Measurements from ENCODE around the gene CRAMP1. TPM values are rescaled to one million over a fixed set of nuclear protein-coding genes. Genes with fewer than 3 reads are reported as not detected.

Gene CRAMP1
- total and polyA plus RNA-seq, 2 donors from 2014 or later: 2.9 to 20.0 TPM

- intact Hi-C loops (cut with DNase I): no loop called here
- Histone ChIP-seq H3K4me1 (ENCODE audit: control insufficient read depth in 2 of 3, insufficient read depth in 2 of 3, low read depth in 1 of 3, low read length in 3 of 3) (peaks cover 0 to 4% (median 0%) of the 10 kb centered on the region in 3 donors), H3K27ac (ENCODE audit: low read depth in 2 of 2, low read length in 2 of 2) (no peak overlapping the region), H3K9me3 (ENCODE audit: control insufficient read depth in 2 of 3, insufficient read depth in 1 of 3, low read length in 3 of 3) (no peaks in the 10 kb centered on the region), H3K36me3 (ENCODE audit: control insufficient read depth in 2 of 3, insufficient read depth in 3 of 3, low read length in 3 of 3) (peaks cover 0 to 24% (median 10%) of the 10 kb centered on the region in 3 donors), H3K9ac (ENCODE audit: low read length in 3 of 3) (no peak overlapping the region), H3K27me3 (ENCODE audit: control insufficient read depth, insufficient read depth, low read length) (no peaks in the 10 kb centered on the region), H3K4me3 (ENCODE audit: low read length in 3 of 3) (no peak overlapping the region)
- DNase-seq: no peak
- no peak for TF ChIP-seq CTCF (IDR thresholded peaks at IDR 0.05; ENCODE audit: borderline replicate concordance, extremely low read depth, insufficient read depth)
- no peak for FAIRE-seq
Measured at GRCh38 chr16:1626327-1626726, 14.2 kb downstream of the CRAMP1 start.

GRCh38 chr16:1626776-1627175 lies 14.6 kb downstream of the CRAMP1 start:
- H3K4me1 ChIP-seq (ENCODE audit: control insufficient read depth in 2 of 3, insufficient read depth in 2 of 3, low read depth in 1 of 3, low read length in 3 of 3): peaks cover 0 to 4% (median 0%) of the 10 kb centered on the region in 3 donors
- no peaks in the 10 kb centered on the region for H3K9me3 ChIP-seq (ENCODE audit: control insufficient read depth in 2 of 3, insufficient read depth in 1 of 3, low read length in 3 of 3)
- H3K36me3 ChIP-seq (ENCODE audit: control insufficient read depth in 2 of 3, insufficient read depth in 3 of 3, low read length in 3 of 3): peaks cover 0 to 25% (median 10%) of the 10 kb centered on the region in 3 donors
- no peak for TF ChIP-seq CTCF (IDR thresholded peaks at IDR 0.05; ENCODE audit: borderline replicate concordance, extremely low read depth, insufficient read depth)
- no peaks in the 10 kb centered on the region for H3K27me3 ChIP-seq (ENCODE audit: control insufficient read depth, insufficient read depth, low read length)
- no peak overlapping the region for H3K4me3 ChIP-seq (ENCODE audit: low read length in 3 of 3)
- FAIRE-seq: no peak
- DNase-seq: no peak
- H3K9ac ChIP-seq (ENCODE audit: low read length in 3 of 3): no peak overlapping the region
- intact Hi-C loops (cut with DNase I): no loop called here
- no peak overlapping the region for H3K27ac ChIP-seq (ENCODE audit: low read depth in 2 of 2, low read length in 2 of 2)

- intact Hi-C loops (cut with DNase I): no loop called here
- peaks cover 0 to 4% (median 0%) of the 10 kb centered on the region in 3 donors for H3K4me1 ChIP-seq (ENCODE audit: control insufficient read depth in 2 of 3, insufficient read depth in 2 of 3, low read depth in 1 of 3, low read length in 3 of 3)
- no peak for TF ChIP-seq CTCF (IDR thresholded peaks at IDR 0.05; ENCODE audit: borderline replicate concordance, extremely low read depth, insufficient read depth)
- no peak overlapping the region for H3K4me3 ChIP-seq (ENCODE audit: low read length in 3 of 3)
- no peak overlapping the region for H3K9ac ChIP-seq (ENCODE audit: low read length in 3 of 3)
- FAIRE-seq: no peak
- H3K36me3 ChIP-seq (ENCODE audit: control insufficient read depth in 2 of 3, insufficient read depth in 3 of 3, low read length in 3 of 3): peaks cover 0 to 47% (median 26%) of the 10 kb centered on the region in 3 donors
- no peaks in the 10 kb centered on the region for H3K9me3 ChIP-seq (ENCODE audit: control insufficient read depth in 2 of 3, insufficient read depth in 1 of 3, low read length in 3 of 3)
- no peak overlapping the region for H3K27ac ChIP-seq (ENCODE audit: low read depth in 2 of 2, low read length in 2 of 2)
- no peaks in the 10 kb centered on the region for H3K27me3 ChIP-seq (ENCODE audit: control insufficient read depth, insufficient read depth, low read length)
- no peak for DNase-seq
Measured at GRCh38 chr16:1630450-1631213, 18.5 kb downstream of the CRAMP1 start.

All from kidney (tissue), 14 donors.